GM12878 (cell line): ENCODE results near the gene TMPRSS7. TPM values are rescaled to one million over a fixed set of nuclear protein-coding genes. Genes with fewer than 3 reads are reported as not detected.

Experiments
- ATF7 ChIP-seq: fragments of 450-650 bp; IDR thresholded peaks from 2 replicates; pipeline ENCODE4 v1.6.1; 2016; ENCODE audit warnings: low read depth, mild to moderate bottlenecking
- CUX1 ChIP-seq: IDR thresholded peaks from 2 replicates; pipeline ENCODE4 v1.6.1; 2012; ENCODE audit warnings: improper control_type of control experiment, low read depth, low read length; ENCODE audit not compliant: insufficient replicate concordance
- DPF2 ChIP-seq: fragments of 450-650 bp; IDR thresholded peaks from 2 replicates; pipeline ENCODE4 v1.6.1; 2017; ENCODE audit warnings: mild to moderate bottlenecking
- ELK1 ChIP-seq: IDR thresholded peaks from 2 replicates; pipeline ENCODE4 v1.6.1; 2012; ENCODE audit warnings: low read depth, low read length, improper control_type of control experiment
- EP300 ChIP-seq, 2 experiments: fragments of 150-350 bp in 1 of 2; IDR thresholded peaks; 2 replicates each; pipeline ENCODE4 v1.6.1; 2011 to 2012; ENCODE audit warnings: low read depth in 2 of 2, low read length in 2 of 2, borderline replicate concordance in 1 of 2, improper control_type of control experiment in 1 of 2, inconsistent platforms in 1 of 2; ENCODE audit not compliant: control insufficient read depth in 1 of 2
- EZH2 ChIP-seq: IDR thresholded peaks from 2 replicates; pipeline ENCODE4 v1.6.1; 2012; ENCODE audit warnings: low read depth, mild to moderate bottlenecking, control low read depth, inconsistent platforms, low read length, borderline replicate concordance; ENCODE audit not compliant: control insufficient read depth
- FOXM1 ChIP-seq: IDR thresholded peaks from 2 replicates; pipeline ENCODE4 v1.6.1; 2012; ENCODE audit warnings: low read depth, mild to moderate bottlenecking, inconsistent platforms, low read length, moderate library complexity
- HDGF ChIP-seq: fragments of 450-650 bp; IDR thresholded peaks from 2 replicates; pipeline ENCODE4 v1.6.1; 2016; ENCODE audit warnings: antibody characterized with exemption
- KAT2A ChIP-seq: conservative IDR thresholded peaks from 2 replicates; pipeline ENCODE4 v1.6.1; 2011; ENCODE audit warnings: low read depth, low read length; ENCODE audit not compliant: control insufficient read depth
- KDM1A ChIP-seq: fragments of 200-600 bp; sonication (generic); IDR thresholded peaks from 2 replicates; pipeline ENCODE4 v1.6.1; 2016; ENCODE audit warnings: borderline replicate concordance
- NFYA ChIP-seq: IDR thresholded peaks from 2 replicates; pipeline ENCODE4 v1.6.1; 2011; ENCODE audit warnings: low read depth, mild to moderate bottlenecking, low read length, improper control_type of control experiment, borderline replicate concordance
- NR2C2 ChIP-seq: IDR thresholded peaks from 2 replicates; pipeline ENCODE4 v1.6.1; 2011; ENCODE audit warnings: borderline replicate concordance, low read depth; ENCODE audit not compliant: control insufficient read depth, insufficient read length
- NRF1 ChIP-seq: conservative IDR thresholded peaks from 2 replicates; pipeline ENCODE4 v1.6.1; 2011; ENCODE audit warnings: mild to moderate bottlenecking, low read depth, low read length, improper control_type of control experiment
- PML ChIP-seq: IDR thresholded peaks from 2 replicates; pipeline ENCODE4 v1.6.1; 2012; ENCODE audit warnings: low read length, inconsistent platforms
- RB1 ChIP-seq: fragments of 450-650 bp; formaldehyde crosslinking; IDR thresholded peaks from 2 replicates; pipeline ENCODE4 v1.6.1; 2017; ENCODE audit warnings: mild to moderate bottlenecking, borderline replicate concordance
- SKIL ChIP-seq: fragments of 450-650 bp; IDR thresholded peaks from 2 replicates; pipeline ENCODE4 v1.6.1; 2017; ENCODE audit warnings: mild to moderate bottlenecking, low read depth, inconsistent platforms; ENCODE audit not compliant: poor library complexity, severe bottlenecking
- TCF3 ChIP-seq: IDR thresholded peaks from 2 replicates; pipeline ENCODE4 v1.6.1; 2012; ENCODE audit warnings: low read depth, mild to moderate bottlenecking, low read length, borderline replicate concordance; ENCODE audit not compliant: insufficient read depth
- USF1 ChIP-seq: IDR thresholded peaks from 2 replicates; pipeline ENCODE4 v1.6.1; 2011; ENCODE audit warnings: borderline replicate concordance, low read depth, mild to moderate bottlenecking, moderate library complexity, mixed read lengths, low read length; ENCODE audit not compliant: insufficient read depth; ENCODE audit errors: extremely low read length
- polyA plus RNA-seq, 11 experiments: library from polyadenylated mRNA; depleted of rRNA in 4 of 11; unstranded in 6 of 11; stranded (reverse) in 5 of 11; fragments of >200 nt; fragmentation: Nextera tagmentation in 4 of 11; fragmentation: Illumina TruSeq in 1 of 11; extraction: Ambion mirVana in 4 of 11; extraction: Trizol in 1 of 11; gene quantifications; 1 replicate in 1 of 11; 2 replicates in 10 of 11; pipeline versions ENCODE4 v1.2.1 to v1.2.3, GENCODE V29; 2011 to 2016; ENCODE audit warnings: inconsistent platforms in 2 of 11, missing spikeins in 2 of 11, low read depth in 1 of 11
- total RNA-seq, 4 experiments: library from RNA; depleted of rRNA in 3 of 4; stranded (reverse); fragments of >200 nt in 3 of 4; fragmentation: Illumina TruSeq in 1 of 4; extraction: Trizol in 1 of 4; gene quantifications; 2 replicates each; pipeline versions ENCODE4 v1.2.1 to v1.2.3, GENCODE V29; 2013 to 2021

Gene TMPRSS7
- total and polyA plus RNA-seq, 10 of the 15 experiments (the other 5 are each of a cell fraction or from before 2014, with no cell fraction given) = 0.03 TPM; not detected in 9

GRCh38 chr3:112115161-112115739 is 80.7 kb downstream of the TMPRSS7 start (continued):
- TF ChIP-seq FOXM1 (peak; percentile 84; the same call in 1 of the 2 replicates), NFYA (no peak), EP300 (IDR thresholded peaks at IDR 0.05; ENCODE audit: borderline replicate concordance in 1 of 2, control insufficient read depth in 1 of 2, low read depth in 2 of 2, low read length in 2 of 2) (peak; percentile 62 to 82; a peak in 3 of 4 replicates), CUX1 (peak; percentile 96), ELK1 (no peak), NR2C2 (no peak), RB1 (no peak), PML (peak; percentile 58), DPF2 (peak; percentile 38; the same call in 1 of the 2 replicates), KAT2A (no peak), TCF3 (peak; percentile 69; the same call in 1 of the 2 replicates), NRF1 (no peak), USF1 (no peak), ATF7 (peak; percentile 72), KDM1A (no peak), EZH2 (no peak), SKIL (no peak), HDGF (peak; percentile 77; the same call in 1 of the 2 replicates)
